Right lobe of liver (tissue), 4 donors: Measurements from ENCODE around the gene PDCD6IP.

Experiments
- CTCF ChIP-seq, 4 donors: fragments of 200-600 bp in 3 of 4; fragments of 450-650 bp in 1 of 4; IDR thresholded peaks; one replicate each; pipeline versions ENCODE4 v1.5.1 to v1.8.0; 2016 to 2022; ENCODE audit warnings: antibody characterized with exemption in 4 of 4, mild to moderate bottlenecking in 2 of 4
- POLR2A ChIP-seq: fragments of 450-650 bp; IDR thresholded peaks from one replicate; pipeline ENCODE4 v1.6.1; 2017; ENCODE audit warnings: antibody characterized with exemption, mild to moderate bottlenecking
- donor health status: DM: no; HTN: no; CAD: no.
- donor health status: DM: no; HTN: no; CAD: no.
- donor health status: DM: no; HTN: yes; CAD: no.

GRCh38 chr3:33892655-33893054 is 94.2 kb downstream of the PDCD6IP start:
- TF ChIP-seq POLR2A: no peak
- no peak for TF ChIP-seq CTCF (IDR thresholded peaks at IDR 0.05)
